HTR-8/SVneo (cell line): ENCODE results near the gene PCARE.
"Not testable (repeated sequence)": the region's sequence is repeated elsewhere in the genome, so short reads cannot be mapped to it uniquely, and the experiment has no call there.

ENCODE experiments used
- DNase-seq: peaks from one replicate; pipeline ENCODE4 v3.0.0; 2011; ENCODE audit warnings: low spot score, mixed read lengths; ENCODE audit not compliant: insufficient read length
- FAIRE-seq: peaks from 2 replicates; lab custom pipeline; 2011; peaks lifted over from hg19 to GRCh38; lab: Jason Lieb, UNC

The PCARE gene

GRCh38 chr2:29100564-29100963, 26.2 kb upstream of the PCARE start:
- DNase-seq (no peak), FAIRE-seq (no peak)

- no peak for FAIRE-seq
- no peak for DNase-seq
These were observed 23.2 kb upstream of the PCARE start for GRCh38 chr2:29097569-29097968.

GRCh38 chr2:29096969-29097368, 22.6 kb upstream of the PCARE start:
- FAIRE-seq, result no peak

GRCh38 chr2:29090311-29090710, 16.0 kb upstream of the PCARE start:
- DNase-seq, FAIRE-seq: not testable (repeated sequence)

More at GRCh38 chr2:29096969-29097368, 22.6 kb upstream of the PCARE start:
- DNase-seq, result no peak

- FAIRE-seq (no peak), DNase-seq (no peak)
These were observed 10.2 kb upstream of the PCARE start for GRCh38 chr2:29084554-29084953.

GRCh38 chr2:29082804-29083495, 8.6 kb upstream of the PCARE start:
- FAIRE-seq, result no peak

GRCh38 chr2:29080886-29081743, 6.8 kb upstream of the PCARE start:
- FAIRE-seq (no peak), DNase-seq (no peak)

More at GRCh38 chr2:29082804-29083495, 8.6 kb upstream of the PCARE start:
- DNase-seq, result no peak

- DNase-seq, result no peak
- no peak for FAIRE-seq
These were observed 5.6 kb upstream of the PCARE start for GRCh38 chr2:29079887-29080286.

GRCh38 chr2:29075894-29076705, 1.8 kb upstream of the PCARE start:
- FAIRE-seq (peak; percentile 36), DNase-seq (no peak)

GRCh38 chr2:29073933-29074332, 390 bp downstream of the PCARE start:
- DNase-seq, result no peak
- no peak for FAIRE-seq

- DNase-seq (no peak), FAIRE-seq (no peak)
These were observed 1.2 kb downstream of the PCARE start for GRCh38 chr2:29072971-29073725.

- DNase-seq (no peak), FAIRE-seq (no peak)
These were observed 2.1 kb downstream of the PCARE start for GRCh38 chr2:29072251-29072650.

- no peak for FAIRE-seq
- no peak for DNase-seq
These were observed 3.0 kb downstream of the PCARE start for GRCh38 chr2:29071032-29071975.

GRCh38 chr2:29070526-29070925, 3.8 kb downstream of the PCARE start:
- FAIRE-seq, result no peak
- no peak for DNase-seq

GRCh38 chr2:29068513-29068912, 5.8 kb downstream of the PCARE start:
- DNase-seq, result no peak
- FAIRE-seq, result no peak

GRCh38 chr2:29066997-29067605, 7.2 kb downstream of the PCARE start:
- FAIRE-seq (peak; percentile 33), DNase-seq (no peak)

GRCh38 chr2:29066271-29066860, 8.0 kb downstream of the PCARE start:
- DNase-seq, result no peak
- peak; percentile 94 for FAIRE-seq
